A549 treated with Hydrocortisone at 1 μM for 4 hours (cell line): ENCODE results near the gene MFN1. TPM values are rescaled to one million over a fixed set of nuclear protein-coding genes. Genes with fewer than 3 reads are reported as not detected.

Experiments used
- total RNA-seq: library from RNA; stranded (reverse); fragments of 200-300 nt; extraction: Qiagen RNA extraction; gene quantifications from 5 replicates; pipeline ENCODE4 v1.2.3, GENCODE V29; 2022

Gene MFN1
- total RNA-seq, result 16.8 to 21.7 TPM (median 18.4 TPM) in 5 replicates

DNA sequence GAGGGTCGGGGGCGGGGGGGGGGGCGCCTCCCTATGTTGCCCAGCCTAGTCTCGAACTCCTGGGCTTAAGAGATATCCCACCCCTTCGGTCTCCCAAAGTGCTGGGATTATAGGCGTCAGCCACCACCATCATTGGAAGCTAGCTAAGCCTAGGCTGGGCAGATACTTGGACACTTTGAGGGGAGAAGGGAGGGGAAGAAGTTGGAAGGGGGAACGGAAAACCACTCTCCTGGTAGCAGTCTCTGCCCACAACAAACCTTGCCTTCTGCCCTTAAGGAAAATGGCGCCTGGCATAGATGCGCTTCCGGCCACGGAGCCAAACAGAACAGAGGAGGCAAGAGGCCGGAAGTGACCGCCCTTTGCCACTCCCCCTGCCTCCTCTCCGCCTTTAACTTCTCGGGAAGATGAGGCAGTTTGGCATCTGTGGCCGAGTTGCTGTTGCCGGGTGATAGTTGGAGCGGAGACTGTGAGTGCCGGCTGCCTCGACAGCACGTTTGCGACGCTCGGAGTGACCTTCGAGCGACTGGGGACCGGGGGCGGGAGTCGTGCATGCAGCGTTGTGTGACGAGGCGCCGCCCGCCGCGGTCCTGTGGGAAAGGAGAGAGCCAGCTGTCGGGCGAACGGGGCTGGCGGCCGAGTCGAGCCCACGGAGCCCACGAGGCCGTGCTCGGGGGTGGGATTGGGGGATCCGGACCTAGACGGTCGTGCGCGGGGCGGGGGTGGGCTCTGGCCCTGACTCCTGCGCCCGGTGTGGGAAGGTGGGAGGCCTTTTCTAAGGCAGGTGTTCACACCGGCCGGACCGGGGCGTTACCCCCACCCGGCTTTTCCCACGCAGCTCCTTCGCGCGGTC is at the start of gene MFN1:
TSS of gene MFN1 (plus strand) at position 365 of the 850 bp plus-strand sequence. CDS start 1,143 bp downstream, outside the sequence.

DNA sequence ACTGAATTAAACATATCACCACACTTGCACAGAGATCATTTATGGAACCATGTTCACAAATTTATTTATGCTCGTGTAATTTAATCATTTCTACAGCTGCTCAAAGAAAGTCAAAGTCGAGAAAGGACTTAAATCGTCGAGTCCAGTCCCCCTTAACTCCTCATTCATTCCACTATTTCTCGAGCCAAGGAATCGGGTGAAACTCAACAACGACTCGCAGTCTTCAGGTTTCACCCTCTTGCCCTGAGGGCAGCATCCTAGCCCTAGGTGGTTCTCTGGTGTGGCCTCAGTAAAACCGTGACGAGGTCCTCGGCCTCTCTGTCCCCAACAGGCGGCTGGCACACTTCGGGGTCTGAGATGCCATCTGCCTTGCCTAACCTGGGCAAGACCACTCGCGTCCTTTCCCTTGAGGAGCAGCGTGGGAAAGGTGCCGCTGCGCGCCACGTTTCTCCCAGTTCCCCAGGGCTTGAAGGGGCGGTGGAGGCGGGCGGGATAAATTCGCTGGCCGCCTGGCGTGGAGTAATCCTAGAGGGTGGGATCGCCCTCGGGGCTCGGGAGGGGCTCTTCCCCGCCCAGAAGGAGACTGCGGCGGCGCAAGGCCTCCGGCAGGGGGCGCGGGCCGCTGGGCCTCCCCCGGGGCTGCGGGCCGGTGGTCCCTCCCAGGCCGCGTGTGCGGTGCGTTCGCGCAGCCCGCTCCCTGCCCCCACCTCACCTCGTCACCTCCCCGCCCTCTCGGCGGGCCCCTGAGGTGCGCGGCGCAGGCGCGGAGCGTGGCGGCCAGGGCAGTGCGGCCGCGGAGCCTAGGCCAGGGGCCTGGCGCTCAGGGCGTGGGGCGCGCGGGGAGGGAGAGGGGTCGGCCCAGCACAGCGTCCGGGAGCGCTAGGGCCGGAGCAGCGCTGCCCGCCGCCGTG is 25.0 kb upstream of the MFN1 start, which contains the start of gene ZNF639:
TSS of gene ZNF639 (plus strand) at position 746 of the 911 bp plus-strand sequence. CDS start 5,263 bp downstream, outside the sequence.

Other genes with a start within 250 kb of the MFN1 start
- gene PIK3CA, start 199.4 kb upstream of the MFN1 start, total RNA-seq, result 4.1 to 7.6 TPM (median 6.4 TPM) in 5 replicates
- gene KCNMB3, start 96.6 kb upstream of the MFN1 start, total RNA-seq, result 1.1 to 1.8 TPM (median 1.4 TPM) in 5 replicates
- 20.6 to 22.8 TPM (median 21.8 TPM) in 5 replicates for gene ZNF639, start 24.7 kb upstream of the MFN1 start, total RNA-seq
- gene GNB4, start 103.8 kb downstream of the MFN1 start, total RNA-seq, result 11.0 to 18.4 TPM (median 16.6 TPM) in 5 replicates
- gene ACTL6A, start 215.2 kb downstream of the MFN1 start, total RNA-seq, result 49.0 to 79.7 TPM (median 50.7 TPM) in 5 replicates